ENCODE data around the gene NGEF.
"Not testable (repeated sequence)": the region's sequence is repeated elsewhere in the genome, so short reads cannot be mapped to it uniquely, and the experiment has no call there.

Gene NGEF

DNA sequence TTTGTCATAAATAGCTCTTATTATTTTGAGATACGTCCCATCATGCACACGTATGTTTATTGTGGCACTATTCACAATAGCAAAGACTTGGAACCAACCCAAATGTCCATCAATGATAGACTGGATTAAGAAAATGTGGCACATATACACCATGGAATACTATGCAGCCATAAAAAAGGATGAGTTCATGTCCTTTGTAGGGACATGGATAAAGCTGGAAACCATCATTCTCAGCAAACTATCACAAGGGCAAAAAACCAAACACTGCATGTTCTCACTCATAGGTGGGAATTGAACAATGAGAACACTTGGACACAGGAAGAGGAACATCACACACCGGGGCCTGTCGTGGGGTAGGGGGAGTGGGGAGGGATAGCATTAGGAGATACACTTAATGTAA lies 6.6 kb upstream of the NGEF start:
- DNase-seq, result not testable (repeated sequence)

- no peak for DNase-seq
Observed at GRCh38 chr2:233017947-233018346, 4.9 kb upstream of the NGEF start.

DNA sequence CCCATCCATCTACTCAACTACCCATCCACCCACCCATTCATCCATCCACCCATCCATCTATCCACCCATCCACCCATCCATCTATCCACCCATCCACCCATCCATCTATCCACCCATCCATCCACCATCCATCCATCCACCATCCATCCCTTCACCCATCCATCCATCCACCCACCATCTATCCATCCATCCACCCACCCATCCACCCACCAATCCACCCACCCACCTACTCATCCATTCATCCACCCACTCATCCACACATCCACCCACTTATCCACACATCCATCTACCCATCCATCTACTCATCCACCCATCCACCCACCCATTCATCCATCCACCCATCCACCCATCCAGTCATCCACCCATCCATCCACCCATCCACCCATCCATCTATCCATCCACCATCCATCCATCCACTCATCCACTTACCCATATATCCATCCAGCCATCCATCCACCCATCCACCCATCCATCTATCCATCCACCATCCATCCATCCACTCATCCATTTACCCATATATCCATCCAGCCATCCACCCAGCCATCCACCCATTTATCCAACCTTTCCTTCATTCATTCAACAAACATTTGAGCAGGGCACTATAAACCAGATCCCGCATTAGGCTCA lies 2.1 kb upstream of the NGEF start:
- DNase-seq, result no peak

DNA sequence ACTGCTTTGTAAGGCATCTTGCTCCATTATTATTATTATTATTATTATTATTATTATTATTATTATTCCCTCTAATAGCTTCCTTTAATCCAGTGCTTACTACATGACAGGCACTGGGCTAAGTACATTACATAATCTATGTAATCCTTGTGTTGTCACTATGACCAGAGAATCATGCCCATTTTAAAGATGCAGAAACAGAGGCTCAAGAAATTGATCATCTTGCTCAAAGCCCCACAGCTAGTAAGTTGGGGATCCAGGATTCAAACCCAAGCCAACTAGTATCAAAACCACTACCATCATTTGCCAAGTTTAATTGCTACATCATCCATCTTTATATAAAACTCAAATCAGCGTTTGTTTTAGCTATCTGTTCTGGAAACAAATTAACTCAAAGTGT lies 594 bp upstream of the NGEF start:
- no peak for DNase-seq

DNA sequence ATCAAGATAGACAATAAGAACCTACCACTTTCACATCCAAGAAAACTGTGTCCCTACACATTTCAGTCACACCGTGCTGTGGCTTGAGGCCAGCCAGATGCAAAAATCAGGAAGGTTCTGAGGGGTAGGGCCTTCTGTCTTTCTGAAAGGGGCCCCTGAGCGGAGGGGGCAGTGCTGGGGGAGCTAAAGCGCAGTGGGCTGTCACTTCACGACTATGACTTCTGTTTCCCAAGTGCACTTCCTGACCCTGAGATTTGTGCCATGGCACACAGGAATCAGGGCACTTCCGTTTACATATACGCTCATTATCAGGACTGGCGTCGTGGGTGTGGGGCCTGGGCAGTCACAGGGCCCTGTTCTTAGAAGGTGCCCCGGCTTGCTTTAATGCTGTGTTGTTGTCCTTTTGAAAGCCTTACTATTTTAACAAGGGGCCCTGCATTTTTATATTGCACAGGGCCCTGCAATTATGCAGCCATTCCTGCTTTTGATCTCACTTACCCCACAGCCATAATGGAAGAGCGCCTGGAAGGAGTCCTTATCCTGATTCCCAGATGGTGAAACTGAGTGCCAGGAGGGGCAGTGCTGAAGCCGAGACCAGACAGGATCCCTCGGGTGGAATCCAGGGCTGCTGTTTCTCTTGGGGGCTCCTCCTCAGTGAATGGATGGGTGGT lies 620 bp downstream of the NGEF start:
- no peak for DNase-seq

DNA sequence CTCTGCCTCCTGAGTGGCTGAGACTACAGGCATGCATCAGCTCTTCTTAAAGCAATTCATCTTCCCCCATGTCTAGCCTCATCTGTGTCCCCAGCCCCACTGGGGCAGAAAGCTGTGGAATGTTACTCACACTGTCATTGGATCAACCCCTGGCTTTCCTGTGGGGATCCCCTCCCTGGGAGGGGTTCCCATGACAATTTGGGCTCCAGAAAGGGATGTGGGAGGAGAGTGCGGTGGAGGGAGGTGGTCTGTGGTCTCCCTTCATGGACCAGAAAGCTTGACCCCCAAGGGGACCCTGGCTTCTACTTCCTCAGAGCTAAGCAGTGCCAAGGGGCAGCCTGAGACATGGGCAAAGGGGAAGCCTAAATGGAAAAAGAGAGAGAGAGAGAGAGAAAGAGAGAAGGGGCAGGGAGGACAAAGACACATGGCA lies 1.3 kb downstream of the NGEF start:
- DNase-seq, result no peak

GRCh38 chr2:233011268-233011650 lies 1.8 kb downstream of the NGEF start:
- DNase-seq, result no peak

GRCh38 chr2:233010569-233011267 lies 2.3 kb downstream of the NGEF start:
- no peak for DNase-seq

GRCh38 chr2:233009661-233010060 lies 3.4 kb downstream of the NGEF start:
- no peak for DNase-seq

- DNase-seq, result no peak
Observed at GRCh38 chr2:233007739-233008138, 5.3 kb downstream of the NGEF start.

GRCh38 chr2:233007270-233007669 lies 5.8 kb downstream of the NGEF start:
- DNase-seq, result no peak

GRCh38 chr2:233006648-233007047 lies 6.4 kb downstream of the NGEF start:
- DNase-seq, result no peak

DNA sequence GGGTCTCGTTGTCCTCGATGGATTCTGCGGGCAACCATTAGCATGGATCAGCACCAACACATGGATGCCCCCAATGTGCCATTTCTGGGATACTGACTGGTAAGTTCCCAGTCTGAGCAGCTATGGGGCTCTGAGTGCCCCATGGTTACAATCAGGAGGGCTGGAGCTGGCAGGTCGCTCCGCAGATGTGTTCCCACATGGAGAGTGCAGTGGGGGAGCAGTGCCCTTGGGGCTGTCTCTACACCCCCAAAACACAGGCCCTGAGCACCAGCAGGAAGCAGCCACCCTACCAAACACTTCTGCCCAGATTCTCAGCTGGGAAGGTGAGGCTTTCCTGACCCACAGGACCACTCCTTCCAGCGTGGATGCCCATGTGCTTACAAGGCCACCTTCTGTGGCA lies 8.0 kb downstream of the NGEF start:
- no peak for DNase-seq

GRCh38 chr2:233003658-233004555 lies 9.1 kb downstream of the NGEF start:
- no peak for DNase-seq

- DNase-seq, result no peak
Observed at GRCh38 chr2:233002829-233003657, 10.0 kb downstream of the NGEF start.

DNA sequence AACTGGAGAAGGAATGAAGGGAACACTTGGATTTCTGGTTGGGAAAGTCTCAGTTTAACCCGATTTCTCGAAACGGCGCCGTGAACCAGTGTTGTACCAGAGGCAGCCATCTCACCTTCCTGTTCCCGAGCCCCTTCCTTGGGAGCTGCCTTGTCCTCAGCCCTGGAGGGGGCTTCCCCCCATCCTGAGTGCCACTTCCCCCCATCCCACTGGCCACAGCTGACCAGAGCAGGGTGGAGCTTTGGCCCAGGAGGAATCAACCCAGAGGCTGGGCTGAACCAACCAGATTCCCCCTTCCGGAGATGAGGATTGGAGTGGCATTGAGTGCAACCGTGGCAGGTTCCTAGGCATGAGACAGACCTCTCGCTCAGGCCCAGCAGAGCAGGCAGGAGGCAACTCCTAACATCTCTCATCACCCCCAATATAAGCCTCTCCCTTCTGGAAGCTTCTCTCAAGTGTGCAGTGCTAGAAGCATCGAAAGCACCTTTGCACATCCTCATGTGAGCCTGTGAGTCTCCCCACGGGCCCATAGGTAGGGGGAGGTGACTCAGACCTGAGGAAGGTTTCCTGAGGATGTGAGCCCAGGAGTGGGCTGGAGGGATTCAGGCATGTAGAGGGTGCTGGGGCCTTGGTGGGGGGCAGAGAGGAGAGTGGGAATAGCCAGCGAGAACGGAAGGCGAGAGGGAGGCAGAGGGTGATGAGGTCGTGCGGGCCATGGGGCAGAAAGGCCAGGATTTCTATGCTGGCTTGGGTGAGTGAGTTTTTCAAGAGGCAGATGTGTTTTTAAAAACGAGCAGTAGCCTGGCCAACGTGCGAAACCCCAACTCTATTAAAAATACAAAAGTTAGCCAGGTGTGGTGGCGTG lies 11.9 kb downstream of the NGEF start:
- no peak for DNase-seq

GRCh38 chr2:232999354-232999753 lies 13.7 kb downstream of the NGEF start:
- DNase-seq, result no peak

GRCh38 chr2:232998666-232998985 lies 14.4 kb downstream of the NGEF start:
- DNase-seq, result no peak

GRCh38 chr2:232997749-232998665 lies 15.0 kb downstream of the NGEF start:
- no peak for DNase-seq

DNA sequence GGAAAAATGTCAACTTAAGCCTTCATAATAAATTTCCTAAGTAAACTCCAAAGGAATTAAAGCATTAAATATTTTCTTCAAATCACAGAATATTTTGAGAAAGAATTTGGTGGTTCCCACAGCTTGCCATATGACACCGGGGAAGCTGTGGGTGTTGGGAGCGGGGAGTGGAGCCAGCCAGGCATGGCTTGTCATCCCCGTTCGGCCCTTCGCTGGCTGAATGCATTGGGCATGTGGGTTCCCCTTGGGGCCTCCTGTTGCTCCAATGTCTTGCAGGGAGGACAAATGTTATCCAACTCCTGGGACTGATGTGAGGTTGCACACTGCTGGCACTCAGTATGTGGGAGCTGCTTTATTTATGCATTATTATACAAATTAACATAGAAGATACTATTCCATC lies 18.6 kb downstream of the NGEF start:
- no peak for DNase-seq

All from NCI-H774 (cell line).